GM19023 (cell line): ENCODE measurements around the gene B3GNT2.
"Not testable (repeated sequence)": the region's sequence is repeated elsewhere in the genome, so short reads cannot be mapped to it uniquely, and the experiment has no call there.

Experiments used
- ATAC-seq: cut with Tn5 transposase; IDR thresholded peaks from one replicate; pipeline ENCODE4 v1.9.1; 2021; ENCODE audit warnings: mild to moderate bottlenecking, moderate library complexity; ENCODE audit not compliant: unreplicated experiment

B3GNT2 gene, protein sequence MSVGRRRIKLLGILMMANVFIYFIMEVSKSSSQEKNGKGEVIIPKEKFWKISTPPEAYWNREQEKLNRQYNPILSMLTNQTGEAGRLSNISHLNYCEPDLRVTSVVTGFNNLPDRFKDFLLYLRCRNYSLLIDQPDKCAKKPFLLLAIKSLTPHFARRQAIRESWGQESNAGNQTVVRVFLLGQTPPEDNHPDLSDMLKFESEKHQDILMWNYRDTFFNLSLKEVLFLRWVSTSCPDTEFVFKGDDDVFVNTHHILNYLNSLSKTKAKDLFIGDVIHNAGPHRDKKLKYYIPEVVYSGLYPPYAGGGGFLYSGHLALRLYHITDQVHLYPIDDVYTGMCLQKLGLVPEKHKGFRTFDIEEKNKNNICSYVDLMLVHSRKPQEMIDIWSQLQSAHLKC

GRCh38 chr2:62195421-62196277 is at the start of gene B3GNT2:
B3GNT2 (plus strand) TSS chr2:62196115; CDS start chr2:62222221, 26,106 bp downstream.
- peak; percentile 55 for ATAC-seq

DNA sequence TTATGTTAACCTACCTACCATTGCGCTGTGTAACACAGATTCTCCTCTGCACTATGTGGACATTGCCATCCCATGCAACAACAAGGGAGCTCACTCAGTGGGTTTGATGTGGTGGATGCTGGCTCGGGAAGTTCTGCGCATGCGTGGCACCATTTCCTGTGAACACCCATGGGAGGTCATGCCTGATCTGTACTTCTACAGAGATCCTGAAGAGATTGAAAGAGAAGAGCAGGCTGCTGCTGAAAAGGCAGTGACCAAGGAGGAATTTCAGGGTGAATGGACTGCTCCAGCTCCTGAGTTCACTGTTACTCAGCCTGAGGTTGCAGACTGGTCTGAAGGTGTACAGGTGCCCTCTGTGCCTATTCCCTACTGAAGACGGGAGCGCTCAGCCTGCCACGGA is 49.1 kb upstream of the B3GNT2 start:
- ATAC-seq: not testable (repeated sequence)

DNA sequence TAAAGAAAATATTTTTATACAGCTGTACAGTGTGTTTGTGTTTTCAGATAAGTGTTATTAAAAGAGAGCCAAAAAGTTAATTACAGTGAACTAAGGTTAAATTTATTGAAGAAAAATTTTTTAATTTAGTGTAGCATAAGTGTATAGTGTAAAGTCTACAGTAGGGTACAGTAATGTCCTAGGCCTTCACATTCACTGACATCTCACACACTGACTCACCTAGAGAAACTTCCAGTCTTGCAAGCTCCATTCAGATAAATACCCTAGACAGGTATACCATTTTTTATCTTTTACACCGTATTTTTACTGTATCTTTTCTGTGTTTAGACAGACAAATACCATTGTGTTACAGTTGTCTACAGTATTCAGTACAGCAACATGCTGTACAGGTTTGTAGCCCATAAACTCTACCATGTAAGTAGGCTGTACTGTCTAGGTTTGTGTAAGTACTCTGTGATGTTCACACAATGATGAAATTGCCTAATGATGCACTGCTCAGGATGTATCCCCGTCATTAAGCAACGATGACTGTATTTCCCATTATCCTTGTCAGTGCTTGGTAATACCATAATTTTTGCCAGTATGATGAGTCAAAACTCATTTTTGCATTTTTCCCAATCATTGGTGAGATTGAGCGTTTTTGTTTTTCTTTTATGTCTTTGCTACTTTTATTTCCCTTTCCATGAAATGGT is 48.2 kb upstream of the B3GNT2 start:
- no peak for ATAC-seq

GRCh38 chr2:62149708-62150107 is 46.2 kb upstream of the B3GNT2 start:
- no peak for ATAC-seq

DNA sequence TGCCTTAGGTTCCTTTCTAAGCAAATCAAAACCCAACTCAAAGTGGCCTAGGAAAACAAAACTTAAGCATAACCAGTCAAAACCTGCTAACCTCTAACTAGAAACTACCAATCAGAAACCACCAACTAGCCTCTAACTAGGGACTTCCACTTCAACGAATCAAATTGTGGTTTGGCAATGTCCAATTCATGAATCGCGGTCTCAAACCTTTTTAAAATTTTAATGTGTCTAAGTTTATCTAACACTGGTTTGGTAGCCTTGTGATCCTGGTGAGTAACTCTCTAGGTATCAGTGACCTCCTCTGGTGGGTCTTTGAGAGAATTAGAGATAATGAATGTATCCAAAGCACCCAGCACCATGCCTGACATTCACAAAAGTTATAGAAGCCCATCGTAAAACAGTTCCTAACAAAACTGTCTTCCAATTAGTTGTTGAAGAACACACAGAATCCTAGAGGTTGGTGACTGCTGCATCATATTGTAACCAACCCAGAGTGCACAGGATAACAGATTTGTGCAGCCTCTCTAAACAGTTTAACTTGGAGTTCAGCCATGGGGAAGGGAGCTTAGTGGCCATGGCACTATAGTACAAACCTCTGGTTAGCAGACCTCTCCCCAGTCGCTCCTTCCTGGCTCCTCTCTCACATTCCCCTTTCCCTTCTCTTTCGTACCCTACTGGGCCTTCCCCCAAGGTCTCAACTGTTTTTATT is 45.2 kb upstream of the B3GNT2 start:
- ATAC-seq: no peak

- ATAC-seq: no peak
These were observed 44.6 kb upstream of the B3GNT2 start for GRCh38 chr2:62151306-62151638.

GRCh38 chr2:62152000-62152399 is 43.9 kb upstream of the B3GNT2 start:
- ATAC-seq: no peak

- ATAC-seq: no peak
These were observed 38.9 kb upstream of the B3GNT2 start for GRCh38 chr2:62156861-62157496.

DNA sequence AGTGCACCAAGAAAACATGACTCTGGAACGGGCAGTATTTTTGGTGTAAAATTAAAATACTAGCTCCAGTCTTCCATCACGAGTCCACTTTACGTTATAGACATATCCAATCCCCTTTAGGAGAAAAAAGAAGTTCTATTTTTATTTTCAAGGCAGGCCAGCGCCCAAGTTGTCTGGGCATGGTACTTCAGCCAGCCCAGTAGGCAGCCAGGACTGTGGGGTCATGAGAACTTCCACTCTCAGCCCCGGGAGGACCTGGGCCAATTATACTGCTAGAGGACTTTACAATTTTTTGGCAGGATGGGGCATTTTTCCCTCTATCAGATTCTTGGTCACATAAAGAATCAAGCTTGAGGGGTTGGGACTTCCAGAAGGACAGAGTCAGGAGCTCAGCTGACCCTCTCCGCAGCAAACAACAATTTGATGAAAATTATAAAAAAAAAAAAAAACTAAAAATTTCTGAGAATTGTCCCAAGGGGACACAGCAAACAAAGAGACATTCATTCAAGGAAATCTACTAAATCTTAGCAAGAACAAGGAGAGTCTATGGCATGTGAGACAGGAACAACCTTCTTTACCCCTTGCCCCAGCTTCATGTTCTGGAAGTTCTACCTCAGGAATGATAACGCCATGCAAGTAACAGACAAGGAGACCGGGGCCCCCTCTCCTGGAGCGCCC is 37.3 kb upstream of the B3GNT2 start:
- no peak for ATAC-seq

DNA sequence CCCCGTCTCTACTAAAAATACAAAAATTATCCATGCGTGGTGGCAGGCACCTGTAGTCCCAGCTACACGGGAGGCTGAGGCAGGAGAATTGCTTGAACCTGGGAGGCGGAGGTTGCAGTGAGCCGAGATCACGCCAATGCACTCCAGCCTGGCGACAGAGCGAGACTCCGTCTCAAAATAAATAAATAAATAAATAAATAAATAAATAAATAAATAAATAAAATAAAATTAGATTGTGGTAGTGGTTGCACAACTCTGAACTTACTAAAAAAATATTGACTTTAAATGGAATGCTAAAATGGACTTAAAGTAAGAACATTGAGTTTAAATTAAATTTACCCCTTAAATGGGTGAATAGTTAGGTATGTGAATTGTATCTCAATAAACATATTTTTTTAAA is 35.2 kb upstream of the B3GNT2 start:
- ATAC-seq: not testable (repeated sequence)

DNA sequence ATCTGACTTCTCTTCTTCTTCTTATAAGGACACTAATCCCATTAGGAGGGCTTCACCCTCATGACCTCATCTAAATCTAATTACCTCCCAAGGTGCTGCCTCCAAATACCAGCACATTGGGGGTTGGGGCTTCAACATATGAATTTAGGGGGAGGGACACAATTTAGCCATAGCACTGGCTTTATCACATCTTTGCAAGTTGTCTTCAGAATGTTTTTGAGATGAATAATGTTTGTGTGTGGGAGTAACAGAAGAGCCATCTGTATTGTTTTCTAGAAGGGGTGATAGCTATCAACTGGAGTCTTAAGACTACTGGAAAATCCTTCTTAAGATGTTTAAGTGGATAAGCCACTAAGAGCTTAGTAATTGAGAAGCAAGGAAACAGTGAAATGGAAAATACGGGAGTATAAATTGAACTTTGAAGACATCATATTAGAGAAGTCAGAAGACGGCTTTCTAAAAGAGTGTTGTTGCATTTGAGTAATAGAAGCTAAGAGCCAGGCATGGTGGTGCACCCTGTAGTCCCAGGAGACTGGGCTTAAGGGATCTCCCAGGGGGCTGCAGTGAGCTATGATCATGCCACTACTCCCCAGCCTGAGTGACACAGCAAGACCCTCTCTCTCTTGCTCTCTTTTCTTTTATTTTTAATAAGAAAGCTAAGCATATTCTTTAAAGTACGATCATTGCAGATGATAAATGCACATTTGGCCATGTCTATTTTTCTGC is 32.6 kb upstream of the B3GNT2 start:
- ATAC-seq: no peak

DNA sequence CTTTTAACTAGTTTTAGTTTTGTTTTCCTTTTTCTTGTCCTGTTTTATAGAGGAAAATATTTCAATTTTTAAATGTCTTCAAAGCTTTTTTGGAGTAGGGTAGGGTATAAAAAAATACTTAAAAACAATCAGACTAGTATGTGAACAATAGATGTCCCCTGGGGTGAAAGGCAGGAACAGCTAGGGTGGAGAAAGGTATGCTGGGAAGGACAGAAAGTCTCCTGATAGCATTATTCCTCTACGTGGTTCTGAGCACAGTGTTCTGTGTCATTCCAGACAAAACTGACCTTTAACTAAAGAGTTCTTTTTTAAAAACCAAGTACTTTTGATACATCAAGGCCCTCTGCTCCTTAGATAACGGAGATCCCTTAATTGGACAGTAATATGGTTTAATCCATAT is 32.1 kb upstream of the B3GNT2 start:
- no peak for ATAC-seq

- no peak for ATAC-seq
These were observed 20.2 kb upstream of the B3GNT2 start for GRCh38 chr2:62175728-62176127.

DNA sequence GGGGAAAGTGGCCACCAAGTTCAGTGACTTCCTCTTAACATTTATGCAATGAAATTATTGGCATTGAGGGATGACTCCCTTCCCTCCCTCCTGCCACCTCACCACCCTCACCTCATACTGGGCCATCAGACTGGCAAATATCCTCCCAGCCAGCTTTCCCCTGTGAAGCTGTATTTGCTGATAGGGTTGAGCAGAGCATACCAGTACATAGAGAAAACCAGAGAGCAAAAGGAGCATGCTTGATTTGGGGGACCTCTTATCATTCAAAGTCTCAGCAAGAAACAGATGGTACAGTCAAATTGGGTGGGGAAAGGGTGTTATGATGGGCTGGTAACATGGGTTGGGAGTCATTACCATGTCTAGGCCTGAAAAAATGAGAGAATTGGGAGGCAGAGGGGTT is 19.1 kb upstream of the B3GNT2 start:
- ATAC-seq: no peak

GRCh38 chr2:62177392-62178049 is 18.4 kb upstream of the B3GNT2 start:
- ATAC-seq: no peak

GRCh38 chr2:62178741-62179271 is 17.1 kb upstream of the B3GNT2 start:
- no peak for ATAC-seq

DNA sequence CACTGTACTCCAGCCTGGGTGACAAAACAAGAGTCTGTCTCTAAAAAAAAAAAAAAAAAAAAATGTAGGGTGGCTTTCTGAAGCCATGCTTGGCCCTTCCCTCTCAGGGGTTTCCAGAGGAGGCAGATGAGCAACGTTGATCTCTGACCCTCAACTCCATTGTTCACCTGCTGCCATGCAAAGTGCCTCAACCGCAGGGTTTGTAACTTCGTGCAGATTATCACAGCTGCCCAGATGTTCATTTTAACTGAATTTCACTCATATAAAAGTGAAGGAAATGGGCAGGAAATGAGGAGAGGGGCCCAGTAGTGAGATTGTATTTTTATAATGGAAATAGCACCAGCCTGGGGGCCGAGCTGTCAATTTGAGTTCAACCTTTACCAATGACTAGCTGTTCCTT is 14.9 kb upstream of the B3GNT2 start:
- ATAC-seq: no peak

- no peak for ATAC-seq
These were observed 14.1 kb upstream of the B3GNT2 start for GRCh38 chr2:62181843-62182242.
